Bronchial epithelial cell (primary cell): ENCODE results near the gene SRRM3. TPM values are rescaled to one million over a fixed set of nuclear protein-coding genes. Genes with fewer than 3 reads are reported as not detected.

ENCODE experiments used
- DNase-seq: peaks from one replicate; pipeline ENCODE4 v3.0.0-alpha.2; 2010; ENCODE audit warnings: low read depth
- FAIRE-seq: peaks from 2 replicates; lab custom pipeline; 2011; peaks lifted over from hg19 to GRCh38; lab: Jason Lieb, UNC
- H3K27me3 ChIP-seq: 2 replicates; pipeline ENCODE4 v1.5.1; 2011; ENCODE audit warnings: low read length; ENCODE audit not compliant: control insufficient read depth, insufficient read depth
- H3K36me3 ChIP-seq: 2 replicates; pipeline ENCODE4 v1.5.1; 2011; ENCODE audit warnings: low read length; ENCODE audit not compliant: control insufficient read depth, insufficient read depth
- H3K4me3 ChIP-seq: 2 replicates; pipeline ENCODE4 v1.5.1; 2011; ENCODE audit warnings: mild to moderate bottlenecking, low read depth, low read length, control low read depth
- total RNA-seq: library from RNA; depleted of rRNA; stranded (reverse); fragments of >200 nt; gene quantifications from 2 replicates; pipeline ENCODE4 v1.2.1, GENCODE V29; 2014
- TF ChIP-seq, protein P1 (sequence below): IDR thresholded peaks from 2 replicates; pipeline ENCODE4 v1.5.1; 2011; ENCODE audit warnings: mild to moderate bottlenecking, moderate library complexity, low read length, control low read depth, inconsistent platforms; ENCODE audit not compliant: insufficient read depth, severe bottlenecking

Gene SRRM3
- total RNA-seq, 1 donor from 2014 or later = 0.26 TPM

DNA sequence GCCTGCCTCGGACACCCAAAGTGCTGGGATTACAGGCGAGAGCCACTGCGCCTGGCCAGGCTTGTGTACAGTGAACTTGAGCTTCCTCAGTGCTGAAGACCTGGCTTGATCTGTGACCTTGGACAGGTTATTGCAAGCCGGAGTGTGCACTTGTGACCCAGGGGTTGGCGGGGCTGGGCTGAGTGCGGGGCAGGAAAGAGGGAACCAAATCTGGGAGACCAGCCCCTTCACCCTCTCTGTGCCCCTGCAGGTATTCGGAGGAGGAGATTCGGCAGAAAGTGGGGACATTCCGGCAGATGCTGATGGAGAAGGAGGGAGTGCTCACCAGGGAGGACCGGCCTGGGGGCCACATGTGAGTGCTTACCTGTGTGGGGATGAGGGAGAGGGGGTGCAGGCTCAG is 46.2 kb downstream of the SRRM3 start:
- Histone ChIP-seq H3K4me3 (no peak overlapping the region), H3K27me3 (no peaks in the 10 kb centered on the region), H3K36me3 (no peaks in the 10 kb centered on the region)
- DNase-seq (no peak), FAIRE-seq (no peak)
- TF ChIP-seq, protein P1, sequence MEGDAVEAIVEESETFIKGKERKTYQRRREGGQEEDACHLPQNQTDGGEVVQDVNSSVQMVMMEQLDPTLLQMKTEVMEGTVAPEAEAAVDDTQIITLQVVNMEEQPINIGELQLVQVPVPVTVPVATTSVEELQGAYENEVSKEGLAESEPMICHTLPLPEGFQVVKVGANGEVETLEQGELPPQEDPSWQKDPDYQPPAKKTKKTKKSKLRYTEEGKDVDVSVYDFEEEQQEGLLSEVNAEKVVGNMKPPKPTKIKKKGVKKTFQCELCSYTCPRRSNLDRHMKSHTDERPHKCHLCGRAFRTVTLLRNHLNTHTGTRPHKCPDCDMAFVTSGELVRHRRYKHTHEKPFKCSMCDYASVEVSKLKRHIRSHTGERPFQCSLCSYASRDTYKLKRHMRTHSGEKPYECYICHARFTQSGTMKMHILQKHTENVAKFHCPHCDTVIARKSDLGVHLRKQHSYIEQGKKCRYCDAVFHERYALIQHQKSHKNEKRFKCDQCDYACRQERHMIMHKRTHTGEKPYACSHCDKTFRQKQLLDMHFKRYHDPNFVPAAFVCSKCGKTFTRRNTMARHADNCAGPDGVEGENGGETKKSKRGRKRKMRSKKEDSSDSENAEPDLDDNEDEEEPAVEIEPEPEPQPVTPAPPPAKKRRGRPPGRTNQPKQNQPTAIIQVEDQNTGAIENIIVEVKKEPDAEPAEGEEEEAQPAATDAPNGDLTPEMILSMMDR = no peak

DNA sequence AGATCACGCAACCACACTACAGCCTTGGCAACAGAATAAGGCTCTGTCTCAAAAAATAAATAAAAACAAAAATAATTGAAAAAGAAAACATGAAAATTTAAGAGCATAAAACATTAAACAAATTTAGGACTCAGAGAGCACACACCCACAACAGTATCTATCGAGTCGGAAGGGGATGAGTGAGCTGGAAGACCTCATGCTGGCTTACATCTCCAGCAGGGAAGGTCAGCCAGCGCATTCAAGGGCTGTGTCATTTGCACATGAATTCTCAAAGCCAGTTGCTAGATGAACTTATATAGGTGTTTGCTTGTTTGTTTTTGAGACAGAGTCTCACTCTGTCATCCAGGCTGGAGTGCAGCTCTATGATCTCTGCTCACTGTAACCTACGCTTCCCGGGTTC is 50.3 kb downstream of the SRRM3 start:
- no peak for DNase-seq
- Histone ChIP-seq H3K4me3 (no peak overlapping the region), H3K27me3 (no peaks in the 10 kb centered on the region), H3K36me3 (no peaks in the 10 kb centered on the region)
- no peak for FAIRE-seq
- TF ChIP-seq, protein P1 = no peak

DNA sequence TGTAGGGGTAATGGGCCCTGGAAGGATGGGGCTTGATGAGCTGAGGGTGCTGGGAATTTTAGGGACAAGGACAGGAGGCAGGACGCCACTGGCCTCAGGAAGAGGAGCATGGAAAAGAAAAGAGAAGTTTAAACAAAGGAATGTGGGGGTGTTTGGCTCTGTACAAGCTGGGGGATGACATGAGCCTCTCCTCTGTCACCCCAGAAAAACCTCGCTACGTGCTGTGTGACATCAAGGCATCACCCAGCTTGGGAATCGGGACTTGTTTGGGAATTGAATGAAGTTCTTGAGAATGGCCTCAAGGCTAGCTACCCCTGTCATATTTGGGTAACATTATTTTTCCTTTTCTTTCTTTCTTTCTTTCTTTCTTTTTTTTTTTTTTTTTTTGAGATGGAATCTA is 53.1 kb downstream of the SRRM3 start:
- Histone ChIP-seq H3K4me3 (no peak overlapping the region), H3K27me3 (peaks cover 5% of the 10 kb centered on the region), H3K36me3 (no peaks in the 10 kb centered on the region)
- DNase-seq = no peak
- TF ChIP-seq, protein P1 = no peak
- FAIRE-seq = no peak

DNA sequence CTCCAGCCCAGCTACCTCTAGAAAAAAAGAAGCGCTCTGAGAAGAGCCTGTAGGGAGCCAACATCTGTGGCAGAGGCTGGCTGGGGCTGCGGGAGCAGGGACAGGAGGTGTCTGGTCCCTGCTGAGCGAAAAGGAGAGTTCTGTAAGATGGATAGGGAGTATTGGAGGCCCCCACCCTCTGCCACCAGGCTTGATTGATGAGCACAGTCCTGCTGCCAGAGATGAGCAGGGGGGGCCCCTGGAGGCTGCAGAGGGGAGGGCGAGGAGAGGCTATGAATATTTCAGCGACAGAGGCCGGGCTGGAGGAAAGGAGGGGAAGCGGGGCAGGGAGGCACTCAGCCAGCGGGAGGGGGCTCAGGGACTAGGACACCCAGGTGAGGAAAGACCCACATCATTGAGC is 56.3 kb downstream of the SRRM3 start:
- Histone ChIP-seq H3K4me3 (no peak overlapping the region), H3K36me3 (no peaks in the 10 kb centered on the region), H3K27me3 (peaks cover 5% of the 10 kb centered on the region)
- DNase-seq (no peak), FAIRE-seq (no peak)
- TF ChIP-seq, protein P1 = no peak

DNA sequence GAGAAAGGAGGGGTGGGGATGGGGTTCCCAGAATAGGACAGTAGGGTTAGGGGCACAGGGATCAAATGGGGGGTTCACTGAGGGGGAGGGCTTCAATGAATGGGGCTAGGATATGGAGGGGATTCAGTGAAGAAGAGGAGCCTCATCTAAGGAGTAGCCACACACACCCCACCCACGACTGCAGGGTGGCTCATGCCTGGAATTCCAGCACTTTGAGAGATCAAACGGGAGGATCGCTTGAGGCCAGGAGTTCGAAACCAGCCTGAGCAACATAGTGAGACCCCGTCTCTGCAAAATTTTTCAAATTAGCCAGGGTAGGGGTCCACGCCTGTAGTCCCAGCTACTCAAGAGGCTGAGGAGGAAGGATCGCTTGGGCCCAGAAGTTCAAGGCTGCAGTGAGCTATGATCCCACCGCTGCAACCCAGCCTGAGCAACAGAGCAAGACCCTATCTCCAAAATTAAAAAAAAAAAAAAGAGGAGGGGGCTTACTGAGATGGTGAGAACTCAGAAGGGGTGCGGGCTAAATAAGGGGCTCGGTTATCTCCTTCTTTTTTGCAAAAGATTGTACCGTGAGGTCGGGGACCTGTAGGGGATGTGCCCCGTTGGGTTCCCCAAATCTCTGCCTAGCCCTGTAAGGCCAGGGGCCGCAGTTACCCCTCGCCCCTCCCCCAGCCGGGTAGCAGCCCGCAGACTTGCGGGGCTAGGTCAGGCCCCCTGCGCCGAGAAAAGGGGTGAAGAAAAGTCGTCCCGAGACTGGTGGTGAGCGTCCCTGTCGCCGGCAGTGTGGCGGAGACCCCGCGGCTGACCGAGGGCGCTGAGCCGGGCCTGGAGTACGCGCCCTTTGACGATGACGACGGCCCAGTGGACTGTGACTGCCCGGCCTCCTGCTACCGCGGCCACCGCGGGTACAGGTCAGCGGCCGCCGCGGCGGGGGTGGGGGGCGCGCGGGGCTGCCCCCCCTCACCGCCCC is 57.7 kb downstream of the SRRM3 start:
- no peak overlapping the region for H3K4me3 ChIP-seq
- no peak for DNase-seq
- no peaks in the 10 kb centered on the region for H3K36me3 ChIP-seq
- peaks cover 5% of the 10 kb centered on the region for H3K27me3 ChIP-seq
- no peak for FAIRE-seq
- TF ChIP-seq, protein P1 = no peak
